GM12801 (cell line): Measurements from ENCODE around the gene POLR3E.

Source experiments
- TF ChIP-seq, protein P1 (sequence below): IDR thresholded peaks from one replicate; pipeline ENCODE4 v1.5.1; 2011; ENCODE audit warnings: control low read depth; ENCODE audit not compliant: insufficient read length; ENCODE audit errors: extremely low read depth

POLR3E gene

DNA sequence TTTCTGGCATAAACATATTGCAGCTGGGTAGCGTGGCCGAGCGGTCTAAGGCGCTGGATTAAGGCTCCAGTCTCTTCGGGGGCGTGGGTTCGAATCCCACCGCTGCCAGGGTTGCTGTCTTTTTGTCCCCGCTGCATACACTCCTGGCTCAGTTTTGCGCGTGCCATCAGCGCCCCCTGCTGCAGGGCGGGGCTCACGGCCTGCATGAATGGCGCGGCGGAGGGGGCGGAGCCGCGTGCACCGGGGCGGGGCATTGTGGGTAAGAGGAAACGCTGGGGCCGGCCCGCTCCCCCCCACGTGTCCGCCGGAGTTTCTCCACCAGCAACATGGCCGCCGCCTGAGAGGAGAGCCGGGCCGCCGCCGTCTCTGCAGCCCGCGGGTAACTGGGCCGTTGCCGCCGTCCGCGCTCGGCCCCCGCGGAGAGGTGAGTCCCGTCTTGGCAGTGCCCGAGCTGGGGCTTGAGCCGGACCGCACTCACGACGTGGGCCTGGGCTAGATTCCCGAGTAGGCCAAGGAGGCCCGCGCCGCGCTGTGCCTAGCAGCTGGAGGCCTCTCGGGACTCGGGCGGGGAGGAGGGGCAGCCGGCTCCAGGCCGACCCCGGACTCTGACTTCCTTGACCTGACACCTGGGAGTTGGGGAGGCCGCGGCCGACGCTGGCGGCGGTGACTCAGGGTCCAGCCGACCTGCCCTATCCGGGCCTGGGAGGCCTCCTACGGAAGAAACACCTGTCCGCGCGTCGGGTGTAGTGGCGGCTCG lies at the start of gene POLR3E:
Gene POLR3E, plus strand, starts transcription at position 296 of the 757 bp plus-strand sequence. CDS start 5,560 bp downstream, outside the sequence.
- TF ChIP-seq, protein P1, sequence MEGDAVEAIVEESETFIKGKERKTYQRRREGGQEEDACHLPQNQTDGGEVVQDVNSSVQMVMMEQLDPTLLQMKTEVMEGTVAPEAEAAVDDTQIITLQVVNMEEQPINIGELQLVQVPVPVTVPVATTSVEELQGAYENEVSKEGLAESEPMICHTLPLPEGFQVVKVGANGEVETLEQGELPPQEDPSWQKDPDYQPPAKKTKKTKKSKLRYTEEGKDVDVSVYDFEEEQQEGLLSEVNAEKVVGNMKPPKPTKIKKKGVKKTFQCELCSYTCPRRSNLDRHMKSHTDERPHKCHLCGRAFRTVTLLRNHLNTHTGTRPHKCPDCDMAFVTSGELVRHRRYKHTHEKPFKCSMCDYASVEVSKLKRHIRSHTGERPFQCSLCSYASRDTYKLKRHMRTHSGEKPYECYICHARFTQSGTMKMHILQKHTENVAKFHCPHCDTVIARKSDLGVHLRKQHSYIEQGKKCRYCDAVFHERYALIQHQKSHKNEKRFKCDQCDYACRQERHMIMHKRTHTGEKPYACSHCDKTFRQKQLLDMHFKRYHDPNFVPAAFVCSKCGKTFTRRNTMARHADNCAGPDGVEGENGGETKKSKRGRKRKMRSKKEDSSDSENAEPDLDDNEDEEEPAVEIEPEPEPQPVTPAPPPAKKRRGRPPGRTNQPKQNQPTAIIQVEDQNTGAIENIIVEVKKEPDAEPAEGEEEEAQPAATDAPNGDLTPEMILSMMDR, result no peak

GRCh38 chr16:22250522-22250921 lies 46.7 kb upstream of the POLR3E start:
- TF ChIP-seq, protein P1, result no peak

DNA sequence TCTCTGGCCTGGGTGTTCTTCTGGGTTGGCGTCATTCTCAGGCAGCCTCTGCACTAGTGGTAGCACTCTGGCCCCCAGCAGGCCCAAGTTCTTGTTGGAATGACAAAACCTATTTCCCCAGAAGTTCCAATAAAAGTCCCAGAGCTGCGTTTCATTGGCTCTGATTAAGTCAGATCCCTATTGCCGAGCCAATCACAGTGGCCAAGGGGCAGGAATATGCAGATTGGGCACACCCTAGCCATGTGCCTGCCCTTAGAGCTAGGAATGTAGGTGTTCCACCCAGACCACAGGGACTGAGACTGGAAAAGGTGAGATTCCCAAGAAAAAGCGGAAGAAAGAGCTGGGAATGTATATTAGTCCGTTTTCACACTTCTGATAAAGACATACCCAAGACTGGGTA lies 44.9 kb upstream of the POLR3E start:
- TF ChIP-seq, protein P1, result no peak

DNA sequence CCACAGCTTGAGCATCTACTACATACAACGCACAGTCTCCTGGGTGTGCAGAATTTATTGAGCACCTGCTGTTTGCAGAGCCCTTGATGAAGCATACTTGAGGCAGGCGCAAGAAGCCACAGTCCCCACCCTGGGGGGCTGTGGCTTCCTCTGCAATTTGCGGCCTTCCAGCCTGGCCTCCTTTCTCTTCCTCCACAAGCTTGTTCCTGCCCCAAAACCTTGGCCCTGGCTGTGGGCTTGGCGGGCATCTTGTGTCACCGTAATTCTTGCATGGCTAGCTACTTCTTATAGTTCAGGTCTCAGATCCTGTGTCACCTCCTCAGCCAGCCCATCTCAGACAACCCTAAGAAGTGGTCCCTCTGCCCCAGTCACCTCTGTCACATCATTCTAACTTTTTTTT lies 43.9 kb upstream of the POLR3E start:
- TF ChIP-seq, protein P1, result no peak

- TF ChIP-seq, protein P1, result no peak
Observed at GRCh38 chr16:22255335-22255734, 41.9 kb upstream of the POLR3E start.

DNA sequence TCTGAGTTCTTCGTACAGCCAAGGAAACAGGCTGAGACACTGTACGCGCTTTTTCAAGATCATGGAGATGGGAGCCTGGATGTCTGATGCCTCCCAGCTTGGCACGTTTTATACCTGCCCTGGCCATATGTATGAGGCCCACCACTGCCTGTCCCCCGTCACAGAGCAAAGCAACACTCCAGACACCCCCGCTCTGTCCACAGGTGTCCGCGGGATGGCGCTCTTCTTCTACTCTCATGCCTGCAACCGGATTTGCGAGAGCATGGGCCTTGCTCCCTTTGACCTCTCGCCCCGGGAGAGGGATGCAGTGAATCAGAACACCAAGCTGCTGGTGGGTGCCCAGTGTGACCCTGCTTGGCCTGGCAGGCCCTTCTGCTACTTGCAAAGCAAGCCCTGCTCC lies 39.8 kb upstream of the POLR3E start:
- TF ChIP-seq, protein P1, result no peak

GRCh38 chr16:22260490-22260889 lies 36.7 kb upstream of the POLR3E start:
- TF ChIP-seq, protein P1, result no peak
